Activated CD8-positive, alpha-beta memory T cell treated with anti-CD3 and anti-CD28 coated beads, Interleukin-2, amount 50 U/mL, for 1 hour (primary cell): ENCODE results near the gene CSNK2A1.
"Not testable (repeated sequence)": the region's sequence is repeated elsewhere in the genome, so short reads cannot be mapped to it uniquely, and the experiment has no call there.

Source experiments
- DNase-seq: peaks from one replicate; pipeline ENCODE4 v3.0.0-alpha.2; 2020; ENCODE audit errors: extremely low read depth

CSNK2A1 gene

GRCh38 chr20:543369-544152, at the start of gene CSNK2A1:
Gene CSNK2A1 (minus strand): TSS chr20:543790. CDS start chr20:508551, 35,239 bp downstream.
- peak; percentile 80 for DNase-seq

DNA sequence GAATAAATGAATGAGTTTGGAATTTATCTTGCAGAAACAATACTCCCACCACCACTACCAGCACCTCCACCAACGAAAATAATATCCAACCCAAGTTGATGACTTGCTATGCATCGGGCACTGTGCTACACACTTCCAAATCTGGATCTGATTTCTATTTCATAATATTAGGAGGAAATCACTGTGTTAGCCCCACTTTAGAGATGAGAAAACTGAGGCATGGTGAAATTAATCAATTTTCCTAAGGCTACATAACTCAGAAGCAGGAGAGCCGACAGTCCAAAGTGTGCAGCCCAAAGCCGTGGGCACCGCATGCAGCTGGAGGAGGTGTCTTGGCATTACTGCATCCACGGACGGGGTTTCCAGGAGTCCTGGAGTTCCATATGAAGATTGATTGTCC, 48.9 kb upstream of the CSNK2A1 start:
- DNase-seq = no peak

DNA sequence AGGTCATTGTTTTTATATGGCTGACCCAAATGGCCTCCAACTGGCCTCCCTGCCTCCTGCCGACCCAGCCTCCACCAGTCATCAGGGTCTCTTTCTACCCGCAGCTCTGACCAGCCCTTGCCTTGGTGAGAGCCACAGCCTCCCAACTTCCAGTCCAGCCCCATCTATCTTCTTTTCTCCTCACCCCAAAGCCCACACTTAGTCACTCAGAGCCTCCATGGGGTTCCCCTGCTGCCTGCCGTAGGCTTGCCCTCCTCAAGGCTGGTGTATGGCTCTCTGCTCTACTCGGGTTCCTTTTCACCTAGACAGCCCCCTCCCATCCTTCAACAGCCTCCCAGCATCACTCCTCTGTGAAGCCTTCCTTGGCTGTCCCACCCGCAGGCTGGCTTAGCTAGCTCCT, 48.4 kb upstream of the CSNK2A1 start:
- DNase-seq = no peak

GRCh38 chr20:588932-589672, 45.5 kb upstream of the CSNK2A1 start:
- DNase-seq = no peak

DNA sequence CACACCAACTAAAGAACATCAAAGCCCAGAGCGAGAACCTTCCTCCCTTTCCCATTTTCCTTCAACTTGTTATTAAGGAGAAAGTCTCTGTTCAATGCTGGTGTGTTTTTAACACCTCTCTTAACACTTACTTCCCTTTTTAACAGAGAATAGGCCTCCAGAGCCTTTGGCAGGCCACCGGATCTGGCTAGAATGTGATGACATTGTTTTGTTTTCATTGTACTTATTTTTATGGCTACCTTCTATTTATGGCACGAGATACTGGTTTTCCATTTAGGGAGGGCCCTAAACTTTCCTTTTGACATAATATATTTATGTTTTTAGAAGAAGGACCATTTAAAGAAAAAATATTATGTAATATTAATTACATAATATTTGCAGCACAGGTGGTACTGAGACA, 44.9 kb upstream of the CSNK2A1 start:
- no peak for DNase-seq

GRCh38 chr20:584971-585301, 41.3 kb upstream of the CSNK2A1 start:
- DNase-seq = no peak

DNA sequence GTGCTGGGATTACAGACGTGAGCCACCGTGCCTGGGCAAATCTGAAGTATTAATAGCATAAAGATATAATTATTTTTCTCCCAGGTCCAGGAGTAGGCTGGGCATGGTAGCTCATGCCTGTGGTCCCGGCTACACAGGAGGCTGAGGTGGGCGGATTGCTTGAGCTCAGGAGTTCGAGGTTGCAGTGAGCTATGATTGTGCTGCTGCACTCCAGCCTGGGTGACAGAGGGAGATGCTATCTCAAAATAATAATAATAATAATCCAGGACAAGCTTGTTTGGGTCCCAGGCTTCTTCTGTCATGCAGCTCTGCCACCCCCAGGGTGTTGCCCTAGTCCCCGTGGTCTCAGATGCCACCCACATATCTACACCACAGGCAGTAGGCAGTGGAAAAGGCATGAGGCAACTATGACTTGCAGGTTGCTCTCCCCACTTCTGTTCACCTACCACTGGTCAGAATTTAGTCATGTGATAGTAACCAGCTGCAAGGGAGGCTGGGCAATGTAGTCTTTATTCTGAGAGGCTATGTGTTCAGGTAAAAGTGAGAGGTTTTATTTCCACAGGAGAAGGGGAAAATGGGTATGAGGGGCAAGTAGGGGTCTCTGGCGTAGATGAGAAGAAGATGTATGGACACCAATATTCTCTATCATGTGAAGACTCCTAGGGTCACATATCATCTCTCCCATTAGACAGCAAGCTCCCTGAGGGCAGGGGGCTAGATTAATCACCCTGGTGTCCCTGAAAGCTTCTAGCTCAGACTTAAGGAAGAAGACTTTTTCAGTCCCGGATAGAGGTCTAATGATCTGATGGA, 40.8 kb upstream of the CSNK2A1 start:
- no peak for DNase-seq

GRCh38 chr20:582204-582603, 38.6 kb upstream of the CSNK2A1 start:
- DNase-seq = no peak

- not testable (repeated sequence) for DNase-seq
Observed at GRCh38 chr20:578940-579690, 35.5 kb upstream of the CSNK2A1 start.

DNA sequence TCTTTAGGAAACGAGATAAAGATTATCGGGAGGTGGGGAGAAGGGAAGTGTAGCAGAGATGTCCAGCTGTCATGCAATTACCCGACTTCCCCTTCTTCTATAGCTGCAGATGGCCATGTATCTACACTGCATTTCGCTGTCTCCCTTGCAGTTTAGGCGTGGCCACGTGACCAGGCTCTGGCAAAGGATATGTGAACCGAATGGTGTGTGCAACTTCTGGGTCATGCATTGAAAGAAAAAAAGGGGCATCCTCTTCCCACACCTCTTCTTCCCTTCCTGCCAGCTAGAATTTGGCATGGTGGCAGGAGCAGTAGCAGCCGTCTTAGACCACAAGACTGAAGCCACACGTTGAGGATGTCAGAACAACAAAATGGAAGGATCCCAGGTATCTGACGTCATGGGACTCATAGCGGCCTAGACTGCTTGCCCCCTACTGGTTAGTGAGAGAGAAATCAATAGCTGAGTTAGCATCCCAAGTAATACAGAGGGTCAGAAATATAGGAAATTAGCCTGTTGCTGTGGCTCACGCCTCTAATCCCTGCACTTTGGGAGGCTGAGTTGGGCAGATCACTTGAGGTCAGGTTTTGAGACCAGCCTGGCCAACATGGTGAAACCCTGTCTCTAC, 33.7 kb upstream of the CSNK2A1 start:
- DNase-seq = no peak

DNA sequence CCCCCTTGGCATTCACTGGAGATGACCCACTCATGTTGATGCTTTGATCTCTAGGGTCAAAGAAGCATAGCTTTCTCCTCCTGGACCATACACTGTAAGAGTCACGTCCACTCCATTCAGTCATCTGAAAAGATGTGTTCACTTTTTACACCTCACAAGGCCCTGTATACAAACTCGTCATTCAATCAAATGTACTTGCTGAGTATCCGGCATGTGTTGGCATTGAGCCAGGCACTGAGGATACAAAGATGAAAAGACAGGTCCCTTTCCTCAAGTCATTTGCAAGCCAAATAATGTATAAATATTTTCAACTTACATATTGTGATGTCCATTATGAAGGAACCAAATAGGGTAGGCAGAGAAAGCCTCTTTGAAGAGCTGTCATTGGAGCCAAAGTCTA, 32.6 kb upstream of the CSNK2A1 start:
- no peak for DNase-seq

DNA sequence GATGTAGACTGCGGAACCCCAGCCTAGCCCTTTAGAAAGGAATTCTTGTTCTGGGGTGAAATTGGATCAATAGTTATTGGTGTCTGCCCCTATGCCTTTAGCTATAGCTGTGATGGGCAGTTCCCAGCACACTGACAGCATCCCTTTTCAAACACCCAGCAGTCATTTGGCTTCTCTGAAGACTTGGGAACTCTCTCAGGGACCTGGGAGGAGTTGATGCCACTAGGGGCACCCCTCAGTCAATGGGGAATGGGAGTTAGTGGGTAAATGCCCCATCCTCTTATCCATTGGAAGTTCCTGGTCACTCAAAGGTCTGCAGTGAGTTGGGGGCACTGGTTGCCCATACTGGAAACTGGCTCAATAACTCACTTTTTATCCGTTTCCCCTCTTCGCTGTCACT, 31.6 kb upstream of the CSNK2A1 start:
- DNase-seq = no peak

GRCh38 chr20:574297-574942, 30.8 kb upstream of the CSNK2A1 start:
- no peak for DNase-seq

GRCh38 chr20:573414-574296, 30.1 kb upstream of the CSNK2A1 start:
- no peak for DNase-seq

DNA sequence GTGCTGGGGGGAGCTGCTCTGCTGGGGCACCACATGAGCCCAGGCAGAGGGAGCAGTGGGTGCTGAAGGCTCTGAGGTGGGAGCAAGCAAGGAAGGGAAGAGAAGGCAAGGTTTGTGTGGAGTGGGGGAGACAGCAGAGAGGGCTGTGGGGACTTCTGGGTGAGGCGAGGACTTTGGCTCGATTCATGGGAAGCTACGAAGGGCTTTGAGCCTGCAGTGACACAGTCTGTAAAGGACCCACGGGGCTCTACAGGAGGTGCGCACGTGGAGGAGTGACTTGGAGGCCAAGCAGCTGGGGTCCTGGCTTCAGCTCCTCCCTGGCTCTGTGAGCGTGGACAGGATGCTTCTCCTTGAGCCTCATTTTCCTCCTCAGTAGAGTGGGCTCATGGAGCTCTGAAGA, 29.1 kb upstream of the CSNK2A1 start:
- no peak for DNase-seq

DNA sequence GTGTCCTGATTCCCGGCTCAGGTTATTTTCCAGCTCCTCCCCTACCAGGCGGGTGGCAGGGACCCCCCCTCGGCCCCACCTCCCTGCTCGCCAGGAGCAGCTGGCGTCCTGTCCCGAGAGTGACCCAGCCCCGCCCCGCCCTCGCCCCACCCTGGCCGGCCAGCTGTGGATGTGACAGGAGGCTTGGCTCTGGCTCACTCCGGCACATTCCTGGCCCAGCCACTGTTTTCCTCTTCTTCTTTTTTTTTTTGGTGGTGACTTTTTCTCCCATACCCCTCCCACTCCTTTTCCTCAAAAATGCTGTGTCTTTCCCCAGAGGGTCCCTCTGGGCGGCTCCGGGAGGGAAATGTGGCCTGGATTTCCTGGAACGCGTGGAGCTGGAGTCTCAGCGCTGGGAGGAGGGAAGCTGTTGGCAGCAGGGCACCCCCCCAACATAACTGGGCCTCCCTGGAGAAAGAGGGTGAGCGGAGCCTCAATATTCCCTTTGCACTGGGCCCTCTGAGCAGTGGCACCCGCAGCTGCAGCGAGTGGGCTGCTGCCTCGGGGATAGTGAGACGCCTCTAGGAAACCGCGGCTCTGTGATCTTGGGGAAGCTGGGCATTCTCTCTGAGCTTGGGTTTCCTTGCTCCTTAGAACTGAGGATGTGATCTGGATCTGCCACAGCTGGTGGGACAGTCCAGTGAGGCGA, 28.3 kb upstream of the CSNK2A1 start:
- no peak for DNase-seq

DNA sequence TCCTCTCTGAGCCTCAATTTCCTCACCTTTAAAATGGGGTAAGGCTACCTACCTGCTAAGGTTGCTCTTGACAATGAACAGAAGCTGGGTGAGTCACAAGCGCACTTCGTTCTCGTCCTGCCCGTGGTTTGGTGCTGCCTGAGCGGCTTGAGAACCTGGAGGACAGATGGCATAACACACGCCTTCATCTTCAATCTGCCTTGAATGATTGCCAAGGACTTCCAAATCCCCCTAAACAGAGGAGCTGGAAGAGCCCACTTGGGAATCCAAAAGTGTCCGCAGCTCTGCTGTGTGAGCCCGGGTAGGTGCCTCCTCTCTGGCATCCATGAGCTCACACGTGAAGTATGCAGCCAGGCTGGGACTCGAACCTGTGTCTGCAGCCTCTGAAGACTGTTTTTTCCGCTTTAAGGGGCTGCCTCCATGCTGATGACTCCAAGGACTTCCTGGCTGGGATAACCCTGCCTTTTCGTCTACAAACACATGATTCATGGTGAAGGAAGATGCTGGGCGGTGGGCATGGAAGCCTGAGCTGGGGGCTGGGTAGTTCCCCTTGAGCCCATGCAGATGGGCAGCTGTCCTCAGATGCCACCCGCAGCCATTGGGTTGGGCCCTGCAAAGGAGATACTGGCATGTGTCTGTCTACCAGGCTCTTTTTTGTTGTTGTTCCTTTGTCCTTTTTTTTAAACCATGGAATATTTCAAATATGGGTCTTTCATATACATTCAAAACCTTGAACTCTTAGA, 25.3 kb upstream of the CSNK2A1 start:
- no peak for DNase-seq

DNA sequence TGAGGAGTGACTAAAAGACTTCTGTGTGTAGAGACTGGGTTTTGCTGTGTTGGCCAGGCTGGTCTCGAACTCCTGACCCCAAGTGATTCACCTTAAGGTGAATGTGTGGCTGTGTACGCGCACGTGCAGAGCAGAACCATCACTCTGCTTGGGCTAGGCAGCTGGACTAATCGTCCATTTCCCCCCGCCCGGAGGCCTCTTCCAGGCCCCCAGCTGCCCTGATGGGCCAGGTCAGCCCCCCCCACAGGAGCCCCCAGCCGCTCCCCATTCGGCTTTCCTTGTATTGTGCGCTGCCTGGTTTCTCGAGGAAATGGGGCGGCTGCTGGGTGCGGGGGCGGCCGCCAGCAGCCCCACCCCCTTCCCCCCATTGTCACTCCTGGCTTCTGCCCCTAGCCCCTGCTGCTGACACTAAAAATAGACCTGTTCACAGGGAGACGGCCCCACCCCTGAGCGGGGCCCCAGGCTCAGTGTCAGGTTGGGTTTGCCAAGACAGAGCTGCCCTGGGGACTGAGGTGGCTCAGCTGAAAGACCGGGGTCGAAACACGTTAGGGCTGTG, 24.6 kb upstream of the CSNK2A1 start:
- DNase-seq = no peak
